Measurements from ENCODE around the gene DBX1. TPM values are rescaled to one million over a fixed set of nuclear protein-coding genes. Genes with fewer than 3 reads are reported as not detected.

Gene DBX1
- total and polyA plus RNA-seq, 8 donors, result not detected

GRCh38 chr11:20127671-20128527 lies 32.4 kb downstream of the DBX1 start:
- Histone ChIP-seq H3K9me3 (no peaks in the 10 kb centered on the region), H3K4me3 (no peak overlapping the region), H3K36me3 (no peaks in the 10 kb centered on the region), H3K27me3 (peaks cover 0 to 16% of the 10 kb centered on the region in 2 donors), H3K27ac (no peak overlapping the region), H3K4me1 (peaks cover 0 to 6% of the 10 kb centered on the region in 2 donors)
- peak; percentile 85 for ATAC-seq
- TF ChIP-seq CTCF (IDR thresholded peaks at IDR 0.05), result peak; percentile 70 to 76
- DNase-seq, result peak in 3 of 4 donors; percentile 60 to 79 (median 64)
- intact Hi-C loops (cut with DNase I), result loop anchor here in 1 of 2 donors (5.0 kb wide), 2 partner anchors 181 to 229 kb away; no protein-coding TSS in a partner anchor

- H3K36me3 ChIP-seq, result no peaks in the 10 kb centered on the region
- H3K4me3 ChIP-seq, result no peak overlapping the region
- no peak for TF ChIP-seq CTCF (IDR thresholded peaks at IDR 0.05)
- H3K27me3 ChIP-seq, result peaks cover 0 to 6% of the 10 kb centered on the region in 2 donors
- intact Hi-C loops (cut with DNase I), result loop anchor here in 1 of 2 donors (5.0 kb wide), 2 partner anchors 179 to 231 kb away; no protein-coding TSS in a partner anchor
- no peak overlapping the region for H3K27ac ChIP-seq
- no peaks in the 10 kb centered on the region for H3K9me3 ChIP-seq
- DNase-seq (no peak), ATAC-seq (no peak)
- peaks cover 0 to under 1% of the 10 kb centered on the region in 2 donors for H3K4me1 ChIP-seq
Observed at GRCh38 chr11:20126724-20127123, 33.6 kb downstream of the DBX1 start.

GRCh38 chr11:20125927-20126326 lies 34.3 kb downstream of the DBX1 start:
- H3K4me1 ChIP-seq, result no peaks in the 10 kb centered on the region
- peak; percentile 32 for ATAC-seq
- H3K27ac ChIP-seq, result no peak overlapping the region

GRCh38 chr11:20122131-20122530 lies 38.1 kb downstream of the DBX1 start:
- Histone ChIP-seq H3K36me3 (peaks cover 0 to 23% of the 10 kb centered on the region in 2 donors), H3K27me3 (no peaks in the 10 kb centered on the region), H3K4me1 (no peaks in the 10 kb centered on the region), H3K27ac (no peak overlapping the region), H3K9me3 (no peaks in the 10 kb centered on the region), H3K4me3 (no peak overlapping the region)
- intact Hi-C loops (cut with DNase I), result no loop called here
- DNase-seq, result no peak
- TF ChIP-seq CTCF (IDR thresholded peaks at IDR 0.05), result no peak
- ATAC-seq, result no peak

More at GRCh38 chr11:20125927-20126326, 34.3 kb downstream of the DBX1 start:
- Histone ChIP-seq H3K36me3 (no peaks in the 10 kb centered on the region), H3K4me3 (no peak overlapping the region), H3K27me3 (no peaks in the 10 kb centered on the region), H3K9me3 (no peaks in the 10 kb centered on the region)
- intact Hi-C loops (cut with DNase I), result loop anchor here in 1 of 2 donors (5.0 kb wide), 2 partner anchors 179 to 231 kb away; no protein-coding TSS in a partner anchor
- no peak for DNase-seq
- no peak for TF ChIP-seq CTCF (IDR thresholded peaks at IDR 0.05)

Data from left lung (tissue), 10 donors.